Measurements from ENCODE around the gene TRMT61A.

Gene TRMT61A

DNA sequence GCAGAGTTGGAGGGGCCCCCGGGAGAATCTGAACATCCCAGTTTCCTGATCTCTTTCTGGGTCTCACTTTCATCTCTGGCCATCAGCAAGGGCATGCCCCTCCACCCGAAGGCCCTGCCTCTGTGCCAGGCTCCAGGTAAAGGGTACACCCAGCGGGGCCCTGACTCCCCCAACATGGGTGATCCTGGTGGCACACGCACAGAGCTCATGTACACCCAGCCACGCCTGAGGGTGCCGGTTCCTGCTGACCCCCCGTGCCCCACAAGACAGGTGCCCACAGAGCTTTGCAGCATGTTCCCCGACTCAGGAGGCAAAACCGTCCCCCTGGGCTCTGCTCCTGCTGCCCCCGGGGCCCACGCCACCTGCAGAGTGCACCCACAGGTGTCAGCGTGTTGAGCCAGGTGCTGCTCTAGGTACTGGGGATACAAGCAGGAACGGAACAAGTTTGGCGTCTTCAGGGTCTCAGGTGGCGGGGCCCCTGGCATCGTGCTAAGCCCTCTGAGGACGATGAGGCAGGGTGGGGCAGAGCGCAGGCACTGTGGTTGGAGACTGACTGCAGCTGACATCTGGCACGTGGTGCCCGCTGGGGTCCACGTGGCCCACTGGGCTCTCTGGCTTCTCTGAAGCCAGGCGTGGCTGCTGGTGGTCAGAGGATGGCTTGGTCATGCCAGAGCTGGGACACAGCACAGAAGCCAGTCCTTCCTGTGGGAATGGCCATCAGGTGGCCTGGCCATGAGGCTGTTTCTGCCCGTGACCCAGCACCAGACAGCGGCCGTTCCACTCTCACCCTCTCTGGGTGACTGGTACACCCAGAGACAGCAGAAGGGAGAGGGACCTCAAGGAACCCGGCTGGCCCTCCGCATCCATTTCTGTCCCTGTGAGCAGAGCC, 19.7 kb downstream of the TRMT61A start:
- DNase-seq = no peak

- DNase-seq = no peak
These were observed 20.6 kb downstream of the TRMT61A start for GRCh38 chr14:103549361-103550311.

- DNase-seq = no peak
These were observed 21.7 kb downstream of the TRMT61A start for GRCh38 chr14:103550451-103551337.

GRCh38 chr14:103551338-103551762, 22.4 kb downstream of the TRMT61A start:
- no peak for DNase-seq

DNA sequence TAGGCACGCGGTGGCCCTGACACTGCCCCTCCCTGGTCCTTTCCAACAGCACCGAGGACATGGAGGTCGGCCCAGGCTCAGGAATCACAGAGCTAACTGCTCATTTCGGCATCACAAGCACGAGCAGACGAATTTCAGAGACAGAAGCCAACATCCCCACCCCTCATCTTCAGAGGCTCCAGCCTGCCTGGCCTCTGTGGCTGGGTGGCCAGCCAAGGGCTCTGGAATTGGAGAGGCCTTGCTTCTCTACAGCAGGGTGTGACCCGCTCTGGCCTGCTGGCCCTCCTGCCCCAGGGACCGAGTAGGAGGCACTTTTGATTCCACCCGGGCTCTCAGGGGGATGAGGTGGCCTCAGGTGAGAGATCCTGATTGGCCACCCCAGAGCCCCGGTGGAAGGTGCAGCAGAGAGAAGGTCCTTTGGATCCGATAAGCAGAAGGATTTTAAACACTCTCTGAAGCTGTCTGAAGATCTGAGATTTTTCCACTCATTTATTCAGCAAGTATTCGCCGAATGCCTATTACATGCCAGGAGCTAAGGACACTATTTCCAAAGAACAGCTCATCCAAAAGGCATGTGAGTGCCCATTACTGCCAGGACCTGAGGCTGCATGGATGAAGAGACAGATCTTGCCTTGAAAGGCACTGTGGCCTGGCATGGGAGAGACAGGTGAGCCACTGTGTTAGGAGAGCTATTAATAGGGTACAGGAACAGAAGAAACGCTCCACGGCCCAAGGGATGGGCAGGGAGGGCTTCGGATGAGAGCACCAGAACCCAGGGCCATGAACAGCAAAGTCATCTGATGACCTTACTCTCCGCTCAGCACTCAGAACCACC, 23.2 kb downstream of the TRMT61A start:
- no peak for DNase-seq

DNA sequence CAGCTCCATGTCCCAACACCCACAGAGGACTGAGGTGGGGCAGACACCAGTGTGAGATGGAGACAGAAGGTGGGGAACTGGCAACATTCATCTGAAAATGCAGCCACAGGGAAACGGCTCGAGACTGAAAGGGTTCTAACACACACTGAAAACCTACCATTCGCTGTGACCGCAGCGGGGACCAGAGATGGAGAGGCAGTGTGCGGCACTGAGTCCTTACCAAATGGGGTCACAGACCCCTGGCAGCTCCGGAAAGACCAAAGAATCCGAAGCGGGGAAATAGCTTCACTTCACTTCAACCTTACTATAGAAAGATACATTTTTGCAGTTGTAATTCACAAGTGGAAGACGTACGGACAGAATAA, 23.8 kb downstream of the TRMT61A start:
- DNase-seq = no peak

GRCh38 chr14:103555559-103556337, 26.8 kb downstream of the TRMT61A start:
- DNase-seq = no peak

- DNase-seq = no peak
These were observed 28.2 kb downstream of the TRMT61A start for GRCh38 chr14:103556946-103557758.

- DNase-seq = no peak
These were observed 29.3 kb downstream of the TRMT61A start for GRCh38 chr14:103558071-103558882.

DNA sequence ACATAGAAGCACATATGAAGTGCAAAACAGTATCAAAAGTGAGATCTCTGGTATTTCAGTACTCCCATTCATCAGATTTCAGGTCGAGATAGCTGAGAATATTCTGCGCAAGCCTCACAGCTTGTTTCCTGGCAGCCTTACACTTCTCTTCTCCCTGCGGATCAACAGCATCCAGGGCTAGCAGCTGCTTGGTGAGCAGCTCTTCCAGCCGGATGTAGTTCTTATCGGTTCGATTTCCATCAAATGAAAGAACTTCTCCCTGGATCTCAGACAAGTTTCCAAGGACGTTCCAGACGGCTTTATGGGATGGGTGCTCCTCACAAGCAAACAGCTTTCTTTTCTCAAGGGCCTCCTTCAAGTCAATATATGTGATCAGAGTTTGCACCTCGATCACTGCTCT, 30.8 kb downstream of the TRMT61A start:
- no peak for DNase-seq

GRCh38 chr14:103560691-103561090, 31.7 kb downstream of the TRMT61A start:
- no peak for DNase-seq

DNA sequence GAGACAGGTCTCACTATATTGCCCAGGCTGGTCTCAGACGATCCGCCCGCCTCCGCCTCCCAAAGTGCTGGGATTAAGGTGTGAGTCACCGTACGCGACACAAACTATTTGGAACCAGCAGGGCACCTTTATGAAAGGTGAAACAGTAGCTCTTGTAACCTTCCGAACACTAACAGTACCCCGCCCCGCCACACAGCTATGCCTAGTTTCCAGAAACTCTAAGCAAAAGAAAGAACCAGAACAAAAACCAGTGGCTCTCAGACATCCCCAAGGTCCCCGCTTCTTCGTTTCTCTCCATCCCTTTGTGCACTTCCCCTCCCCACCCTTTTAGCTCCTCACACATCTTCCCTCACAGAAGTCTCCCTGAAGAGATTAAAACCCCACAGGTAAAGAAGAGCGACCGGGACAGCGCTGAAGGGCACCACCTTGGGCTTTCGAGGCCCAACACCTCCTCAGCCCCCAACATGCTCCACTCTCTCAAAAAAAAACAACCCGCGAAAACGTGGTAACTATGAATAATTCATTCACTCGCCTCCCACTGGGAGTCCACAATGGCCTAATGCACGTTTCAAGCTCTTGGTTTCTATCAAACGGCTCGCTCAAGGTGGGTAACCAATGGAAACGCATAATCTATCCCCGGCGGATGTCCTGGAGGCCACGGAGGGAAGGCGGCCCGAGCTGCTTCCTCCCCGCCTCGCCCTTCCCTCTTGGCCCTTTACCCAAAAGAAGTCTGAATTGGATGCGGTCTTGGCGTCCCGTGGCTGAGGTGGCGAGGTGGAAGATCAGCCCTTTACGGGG, 32.6 kb downstream of the TRMT61A start:
- no peak for DNase-seq

- no peak for DNase-seq
These were observed 33.1 kb downstream of the TRMT61A start for GRCh38 chr14:103562179-103562428.

DNA sequence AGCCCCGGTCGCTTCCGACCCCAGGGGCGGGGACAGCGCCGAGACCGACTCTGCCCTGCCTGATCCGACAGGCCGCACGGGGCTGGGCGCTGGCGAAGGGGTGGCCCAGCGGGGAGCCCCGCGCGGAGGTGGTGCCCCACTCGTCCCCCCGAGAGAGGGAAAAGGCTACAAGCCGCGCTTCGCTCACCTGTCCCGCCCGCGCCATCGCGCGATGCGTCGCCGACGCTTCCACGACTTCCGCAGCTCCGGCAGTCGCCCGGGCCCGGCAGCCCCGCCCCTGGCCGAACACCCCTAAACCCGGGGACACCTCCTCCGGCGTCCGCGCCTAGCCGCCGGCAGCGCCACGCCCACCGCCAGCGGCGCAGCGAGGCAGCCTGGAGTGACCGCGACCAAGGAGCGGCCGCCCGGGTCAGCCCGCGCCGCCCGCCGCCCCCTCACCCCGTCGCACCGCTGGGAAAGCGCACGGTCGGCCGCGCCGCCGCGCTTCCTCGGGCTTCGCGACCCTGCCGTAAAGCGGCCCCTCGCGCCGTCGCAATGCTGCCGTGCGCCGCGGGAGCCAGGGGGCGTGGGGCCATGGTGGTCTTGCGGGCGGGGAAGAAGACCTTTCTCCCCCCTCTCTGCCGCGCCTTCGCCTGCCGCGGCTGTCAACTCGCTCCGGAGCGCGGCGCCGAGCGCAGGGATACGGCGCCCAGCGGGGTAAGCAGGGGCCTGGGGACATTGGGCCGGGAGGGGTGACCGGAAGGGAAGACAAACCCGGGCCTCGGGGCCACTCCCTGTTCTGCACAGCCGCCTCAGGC, 33.6 kb downstream of the TRMT61A start, which contains the start of the genes BAG5 and COA8:
TSS of gene BAG5 (minus strand) at position 229 of the 797 bp plus-strand sequence. CDS start 1,493 bp downstream, outside the sequence.
TSS of gene COA8 (plus strand) at position 532 of the 797 bp plus-strand sequence. CDS start at position 574, 42 bp downstream.
- DNase-seq = peak; percentile 95

- DNase-seq = no peak
These were observed 34.2 kb downstream of the TRMT61A start for GRCh38 chr14:103563226-103563620.

- DNase-seq = no peak
These were observed 35.0 kb downstream of the TRMT61A start for GRCh38 chr14:103563844-103564505.

DNA sequence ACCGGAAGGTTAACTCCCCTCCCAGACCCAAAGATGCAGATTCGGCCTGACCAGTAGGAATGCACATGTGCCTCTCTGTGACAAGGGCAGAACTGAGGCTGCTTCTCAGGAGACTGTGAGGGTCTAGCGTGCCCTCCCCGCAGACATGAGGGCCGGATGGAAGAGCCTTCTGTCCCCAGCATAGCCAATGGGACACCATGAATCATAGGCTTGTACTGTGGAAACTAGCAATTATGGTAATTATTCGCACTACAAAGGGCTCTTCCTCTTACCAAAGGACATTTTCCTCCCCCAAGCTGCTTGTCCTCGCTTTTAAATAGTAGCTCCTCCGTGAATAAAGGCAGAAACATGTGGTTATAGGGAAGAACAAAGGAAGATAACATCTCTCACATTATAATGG, 40.0 kb downstream of the TRMT61A start:
- DNase-seq = no peak
